GM21390 (cell line): Measurements from ENCODE around the gene OSM.

ENCODE experiments used
- ATAC-seq: cut with Tn5 transposase; IDR thresholded peaks from one replicate; pipeline ENCODE4 v1.9.1; 2021; ENCODE audit not compliant: unreplicated experiment

The OSM gene

GRCh38 chr22:30265131-30265720, 1.4 kb downstream of the OSM start:
- no peak for ATAC-seq

- ATAC-seq = no peak
These were observed 2.8 kb downstream of the OSM start for GRCh38 chr22:30263883-30264282.

GRCh38 chr22:30262917-30263741, 3.5 kb downstream of the OSM start:
- ATAC-seq = no peak

GRCh38 chr22:30262112-30262511, 4.5 kb downstream of the OSM start:
- no peak for ATAC-seq

GRCh38 chr22:30261134-30261533, 5.5 kb downstream of the OSM start:
- no peak for ATAC-seq

- ATAC-seq = no peak
These were observed 6.0 kb downstream of the OSM start for GRCh38 chr22:30260682-30261081.

- ATAC-seq = no peak
These were observed 6.4 kb downstream of the OSM start for GRCh38 chr22:30260276-30260675.

GRCh38 chr22:30254314-30254713, 12.3 kb downstream of the OSM start:
- ATAC-seq = no peak

GRCh38 chr22:30253205-30253852, 13.3 kb downstream of the OSM start:
- no peak for ATAC-seq

- no peak for ATAC-seq
These were observed 14.0 kb downstream of the OSM start for GRCh38 chr22:30252411-30253204.

GRCh38 chr22:30251711-30252110, 14.9 kb downstream of the OSM start:
- ATAC-seq = no peak

GRCh38 chr22:30250661-30251267, 15.9 kb downstream of the OSM start:
- ATAC-seq = no peak

GRCh38 chr22:30250039-30250565, 16.5 kb downstream of the OSM start:
- no peak for ATAC-seq

- ATAC-seq = no peak
These were observed 17.3 kb downstream of the OSM start for GRCh38 chr22:30249049-30250038.

- no peak for ATAC-seq
These were observed 18.2 kb downstream of the OSM start for GRCh38 chr22:30248484-30248883.

- no peak for ATAC-seq
These were observed 18.7 kb downstream of the OSM start for GRCh38 chr22:30247974-30248373.

GRCh38 chr22:30247561-30247960, 19.1 kb downstream of the OSM start:
- no peak for ATAC-seq

GRCh38 chr22:30246814-30247376, 19.8 kb downstream of the OSM start:
- no peak for ATAC-seq
